Measurements from ENCODE around the gene ABHD17A. TPM values are rescaled to one million over a fixed set of nuclear protein-coding genes. Genes with fewer than 3 reads are reported as not detected.

The ABHD17A gene
- total and polyA plus RNA-seq, 9 of the 15 experiments (the other 6 are each of a cell fraction or from before 2014, with no cell fraction given) = 0.04 to 135 (median 21.8) TPM; not detected in 1

DNA sequence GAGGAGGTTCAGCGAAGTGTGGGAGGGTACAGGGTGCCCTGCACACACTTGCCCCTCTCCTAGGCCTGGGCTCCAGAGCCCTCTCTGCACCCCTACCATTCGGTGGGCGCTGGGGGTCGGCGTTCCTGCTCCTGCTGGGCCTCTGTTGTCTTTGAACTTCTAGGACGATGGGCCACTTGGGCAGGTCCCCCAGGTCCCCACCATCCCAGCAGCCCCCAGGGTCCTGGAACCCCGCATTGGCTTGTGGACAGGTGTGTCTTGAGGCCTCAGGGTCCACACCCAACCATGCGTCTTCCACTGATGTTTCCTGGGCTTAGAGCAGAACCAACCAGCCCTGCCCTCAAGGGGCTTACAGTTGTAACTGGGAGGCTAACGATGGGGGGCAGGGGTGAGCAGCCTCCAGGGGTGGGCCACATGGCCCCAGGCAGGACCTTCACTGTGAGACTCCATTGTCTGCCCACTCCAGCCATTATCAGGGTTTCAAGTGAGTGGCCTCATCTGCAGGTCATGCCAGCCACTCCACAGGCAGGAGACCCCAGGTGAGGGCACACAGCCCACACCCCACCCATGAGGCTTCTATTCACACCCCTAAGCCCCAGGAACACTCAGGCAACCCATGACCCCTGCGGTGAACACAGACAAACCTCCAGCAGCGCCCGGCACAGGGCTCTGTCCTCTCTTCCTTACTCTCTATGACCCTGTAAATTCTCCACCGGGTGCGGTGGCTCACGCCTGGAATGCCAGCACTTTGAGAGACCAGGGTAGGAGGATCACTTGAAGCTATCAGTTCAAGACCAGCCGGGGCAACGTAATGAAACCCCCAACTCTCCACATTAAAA is 19.9 kb downstream of the ABHD17A start (continued):
- TF ChIP-seq CBX3 (IDR thresholded peaks at IDR 0.05; ENCODE audit: borderline replicate concordance in 1 of 2, low read length in 2 of 2) (peak in 1 of 2 experiments; percentile 66; a peak in 1 of 3 replicates), TRIM24 (IDR thresholded peaks at IDR 0.05) (peak; percentile 69 to 81)

DNA sequence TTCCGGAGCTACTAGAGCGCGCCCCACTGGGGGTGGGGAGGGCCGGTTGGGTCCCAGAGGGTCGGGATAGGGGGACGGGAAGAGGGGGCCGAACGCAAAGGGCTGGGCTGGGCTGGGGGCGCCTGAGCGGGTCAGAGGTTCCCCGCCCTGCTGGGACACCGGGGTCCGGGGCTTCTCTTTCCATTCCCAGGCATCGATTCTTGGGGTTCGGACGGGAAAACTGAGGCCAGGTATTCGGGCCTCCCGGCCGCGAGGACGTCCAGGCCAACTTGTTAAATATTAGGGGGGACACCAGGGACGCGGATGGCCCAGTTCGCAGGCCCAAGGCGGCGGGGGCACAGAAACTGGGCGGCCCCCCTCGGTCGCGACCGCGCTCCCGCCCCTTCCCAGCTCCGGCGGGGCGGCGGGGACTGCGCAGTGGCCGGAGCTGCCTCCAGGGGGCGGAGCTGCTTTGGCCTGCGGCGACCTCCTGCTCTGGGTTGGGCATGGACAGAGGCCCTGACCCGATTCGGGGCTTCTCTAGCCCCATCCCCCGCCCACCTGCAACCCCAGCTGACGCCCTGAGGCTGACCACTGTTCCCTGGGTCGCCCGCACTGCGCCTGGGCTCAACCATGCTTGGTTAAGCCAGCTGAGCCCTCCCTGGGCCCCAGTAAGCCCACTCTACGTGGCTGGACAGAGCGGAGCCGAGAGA is 20.7 kb downstream of the ABHD17A start:
- peaks cover 50% of the 10 kb centered on the region for H3K79me2 ChIP-seq (ENCODE audit: control insufficient read depth, insufficient read depth, low read length)
- H3K4me2 ChIP-seq (ENCODE audit: insufficient read depth, low read length) = peak overlapping the region; percentile 83
- FAIRE-seq (no peak), DNase-seq (ENCODE audit: extremely low read depth in 1 of 4, low spot score in 3 of 4) (peak; percentile 79 to 91 (median 80)), ATAC-seq (peak; percentile 84)
- no peaks in the 10 kb centered on the region for H3K27me3 ChIP-seq (ENCODE audit: control insufficient read depth in 2 of 2, insufficient read depth in 2 of 2, low read length in 2 of 2)
- peak overlapping the region; percentile 99 for H3K27ac ChIP-seq (ENCODE audit: extremely low read depth, low read depth, low read length)
- 5% methylated on average over 42 of the region's 52 CpGs for WGBS (ENCODE audit: insufficient coverage, low coverage, missing lambda C conversion rate)
- H3K9me3 ChIP-seq (replicated peaks; ENCODE audit: control insufficient read depth, insufficient read depth, low read depth, low read length) = no peaks in the 10 kb centered on the region
- H4K20me1 ChIP-seq (replicated peaks; ENCODE audit: control insufficient read depth, insufficient read depth, low read length) = peaks cover 17% of the 10 kb centered on the region
- peaks cover 5% of the 10 kb centered on the region for H3K9me1 ChIP-seq (ENCODE audit: control insufficient read depth, insufficient read depth, low read length)
- H3K9ac ChIP-seq (ENCODE audit: insufficient read depth in 1 of 2, low read depth in 2 of 2, low read length in 2 of 2) = peak overlapping the region; percentile 94 to 97
- POLR2A ChIA-PET = interaction anchor here (0.5 to 3.5 kb wide), 9 partner anchors 8 to 333 kb away, joined by 3 to 24 read pairs (median 3); partner anchors contain the start of gene ABHD17A
- H3K4me1 ChIP-seq (replicated peaks in 1 of 2; ENCODE audit: control insufficient read depth in 2 of 2, insufficient read depth in 2 of 2, low read length in 2 of 2) = peaks cover 33 to 73% of the 10 kb centered on the region in 2 experiments
- BruUV-seq (replicated peaks) = TSS peak; percentile 92
- intact Hi-C loops (cut with micrococcal nuclease) (no loop called here), in situ Hi-C loops (cut with MboI) (no loop called here)
- CTCF ChIA-PET (ENCODE audit: low intra/inter-chr PET ratio) = no interaction called here
- H3K4me3 ChIP-seq = peak overlapping the region; percentile 75
- peak overlapping the region; percentile 92 for H2AFZ ChIP-seq (ENCODE audit: low read depth, low read length)
- H3K36me3 ChIP-seq (ENCODE audit: control insufficient read depth, insufficient read depth, low read length) = no peaks in the 10 kb centered on the region; the same call in 2 of the 3 replicates
- TF ChIP-seq, protein P1, sequence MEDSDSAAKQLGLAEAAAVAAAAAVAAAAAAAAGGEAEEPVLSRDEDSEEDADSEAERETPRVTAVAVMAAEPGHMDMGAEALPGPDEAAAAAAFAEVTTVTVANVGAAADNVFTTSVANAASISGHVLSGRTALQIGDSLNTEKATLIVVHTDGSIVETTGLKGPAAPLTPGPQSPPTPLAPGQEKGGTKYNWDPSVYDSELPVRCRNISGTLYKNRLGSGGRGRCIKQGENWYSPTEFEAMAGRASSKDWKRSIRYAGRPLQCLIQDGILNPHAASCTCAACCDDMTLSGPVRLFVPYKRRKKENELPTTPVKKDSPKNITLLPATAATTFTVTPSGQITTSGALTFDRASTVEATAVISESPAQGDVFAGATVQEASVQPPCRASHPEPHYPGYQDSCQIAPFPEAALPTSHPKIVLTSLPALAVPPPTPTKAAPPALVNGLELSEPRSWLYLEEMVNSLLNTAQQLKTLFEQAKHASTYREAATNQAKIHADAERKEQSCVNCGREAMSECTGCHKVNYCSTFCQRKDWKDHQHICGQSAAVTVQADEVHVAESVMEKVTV (CRISPR knock-in tag; IDR thresholded peaks at IDR 0.05) = 0 out of 2 replicates have a peak, but pooled peaks have one; percentile 33
- TF ChIP-seq POLR2H (tag; IDR thresholded peaks at IDR 0.05; ENCODE audit: low read depth) = no peak
- TF ChIP-seq, protein P2, sequence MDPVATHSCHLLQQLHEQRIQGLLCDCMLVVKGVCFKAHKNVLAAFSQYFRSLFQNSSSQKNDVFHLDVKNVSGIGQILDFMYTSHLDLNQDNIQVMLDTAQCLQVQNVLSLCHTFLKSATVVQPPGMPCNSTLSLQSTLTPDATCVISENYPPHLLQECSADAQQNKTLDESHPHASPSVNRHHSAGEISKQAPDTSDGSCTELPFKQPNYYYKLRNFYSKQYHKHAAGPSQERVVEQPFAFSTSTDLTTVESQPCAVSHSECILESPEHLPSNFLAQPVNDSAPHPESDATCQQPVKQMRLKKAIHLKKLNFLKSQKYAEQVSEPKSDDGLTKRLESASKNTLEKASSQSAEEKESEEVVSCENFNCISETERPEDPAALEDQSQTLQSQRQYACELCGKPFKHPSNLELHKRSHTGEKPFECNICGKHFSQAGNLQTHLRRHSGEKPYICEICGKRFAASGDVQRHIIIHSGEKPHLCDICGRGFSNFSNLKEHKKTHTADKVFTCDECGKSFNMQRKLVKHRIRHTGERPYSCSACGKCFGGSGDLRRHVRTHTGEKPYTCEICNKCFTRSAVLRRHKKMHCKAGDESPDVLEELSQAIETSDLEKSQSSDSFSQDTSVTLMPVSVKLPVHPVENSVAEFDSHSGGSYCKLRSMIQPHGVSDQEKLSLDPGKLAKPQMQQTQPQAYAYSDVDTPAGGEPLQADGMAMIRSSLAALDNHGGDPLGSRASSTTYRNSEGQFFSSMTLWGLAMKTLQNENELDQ (CRISPR knock-in tag; IDR thresholded peaks at IDR 0.05; ENCODE audit: borderline replicate concordance) = 0 out of 2 replicates have a peak, but pooled peaks have one; percentile 23
- TF ChIP-seq, protein P3, sequence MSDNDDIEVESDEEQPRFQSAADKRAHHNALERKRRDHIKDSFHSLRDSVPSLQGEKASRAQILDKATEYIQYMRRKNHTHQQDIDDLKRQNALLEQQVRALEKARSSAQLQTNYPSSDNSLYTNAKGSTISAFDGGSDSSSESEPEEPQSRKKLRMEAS (CRISPR knock-in tag; IDR thresholded peaks at IDR 0.05) = no peak; the same call in 1 of the 2 replicates
- TF ChIP-seq, protein P4, sequence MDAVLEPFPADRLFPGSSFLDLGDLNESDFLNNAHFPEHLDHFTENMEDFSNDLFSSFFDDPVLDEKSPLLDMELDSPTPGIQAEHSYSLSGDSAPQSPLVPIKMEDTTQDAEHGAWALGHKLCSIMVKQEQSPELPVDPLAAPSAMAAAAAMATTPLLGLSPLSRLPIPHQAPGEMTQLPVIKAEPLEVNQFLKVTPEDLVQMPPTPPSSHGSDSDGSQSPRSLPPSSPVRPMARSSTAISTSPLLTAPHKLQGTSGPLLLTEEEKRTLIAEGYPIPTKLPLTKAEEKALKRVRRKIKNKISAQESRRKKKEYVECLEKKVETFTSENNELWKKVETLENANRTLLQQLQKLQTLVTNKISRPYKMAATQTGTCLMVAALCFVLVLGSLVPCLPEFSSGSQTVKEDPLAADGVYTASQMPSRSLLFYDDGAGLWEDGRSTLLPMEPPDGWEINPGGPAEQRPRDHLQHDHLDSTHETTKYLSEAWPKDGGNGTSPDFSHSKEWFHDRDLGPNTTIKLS (IDR thresholded peaks at IDR 0.05; ENCODE audit: borderline replicate concordance, low read depth) = 0 out of 2 replicates have a peak, but pooled peaks have one; percentile 26
- TF ChIP-seq SMC3 (conservative IDR thresholded peaks at IDR 0.05; ENCODE audit: insufficient read depth, low read depth, low read length) = peak; percentile 59; the same call in 1 of the 2 replicates

Measured in K562 (cell line).